GM12891 (cell line): ENCODE results near the gene PRKCB.

Experiments
- PAX5 ChIP-seq: IDR thresholded peaks from 2 replicates; pipeline ENCODE4 v1.6.1; 2011; ENCODE audit warnings: low read length, moderate library complexity, mild to moderate bottlenecking; ENCODE audit not compliant: insufficient read depth, severe bottlenecking
- POLR2A ChIP-seq: IDR thresholded peaks from 2 replicates; pipeline ENCODE4 v1.6.1; 2011; ENCODE audit warnings: low read depth, low read length, control low read depth
- POLR2AphosphoS5 ChIP-seq: IDR thresholded peaks from 2 replicates; pipeline ENCODE4 v1.6.1; 2011; ENCODE audit warnings: low read depth, low read length, control low read depth
- POU2F2 ChIP-seq: IDR thresholded peaks from 2 replicates; pipeline ENCODE4 v1.6.1; 2011; ENCODE audit warnings: low read depth, mild to moderate bottlenecking, control low read depth, low read length, moderate library complexity
- TAF1 ChIP-seq: IDR thresholded peaks from 2 replicates; pipeline ENCODE4 v1.6.1; 2011; ENCODE audit warnings: low read depth, low read length, control low read depth

- no peak for TF ChIP-seq POLR2AphosphoS5
- TF ChIP-seq TAF1, result no peak
- no peak for TF ChIP-seq POLR2A
- no peak for TF ChIP-seq PAX5
- TF ChIP-seq POU2F2, result no peak
Measured at GRCh38 chr16:23957287-23957686, 121.5 kb downstream of the PRKCB start.
